Lower leg skin (tissue), 4 donors: Measurements from ENCODE around the gene SHH. TPM values are rescaled to one million over a fixed set of nuclear protein-coding genes. Genes with fewer than 3 reads are reported as not detected.

Experiments used
- DNase-seq, 2 donors: peaks; one replicate each; pipeline ENCODE4 v3.0.0-alpha.2; 2019; ENCODE audit warnings: low spot score in 2 of 2
- H3K4me3 ChIP-seq: fragments of 200-600 bp; sonication (generic); 2 replicates; pipeline ENCODE4 v1.5.1; 2017; ENCODE audit warnings: mild to moderate bottlenecking, low read depth; ENCODE audit not compliant: poor library complexity, severe bottlenecking
- CTCF ChIP-seq, 3 donors: fragments of 450-650 bp; IDR thresholded peaks; one replicate each; pipeline ENCODE4 v1.5.1; 2016; ENCODE audit warnings: antibody characterized with exemption in 3 of 3, mild to moderate bottlenecking in 3 of 3, moderate library complexity in 2 of 3
- POLR2A ChIP-seq, 2 donors: fragments of 450-650 bp; IDR thresholded peaks; one replicate each; pipeline ENCODE4 v1.6.1; 2016 to 2017; ENCODE audit warnings: antibody characterized with exemption in 2 of 2, mild to moderate bottlenecking in 1 of 2, moderate library complexity in 1 of 2
- WGBS, 2 donors: methylation state at CpG; one replicate each; pipeline ENCODE4 v1.1.5; 2018; 5-methylcytosine and 5-hydroxymethylcytosine counted together
- intact Hi-C: fragments of 100-400 bp; cut with DNase I; formaldehyde crosslinking; loops from one replicate; pipeline ENCODE4 v1.15.0; 2023; ENCODE audit warnings: low total_unique reads
- total RNA-seq, 4 donors: library from RNA; depleted of rRNA; stranded (reverse); fragments of >200 nt; gene quantifications; one replicate each; pipeline ENCODE4 v1.1.0, GENCODE V29; 2016

SHH gene
- total RNA-seq, 4 donors from 2014 or later, result not detected

- DNase-seq, result no peak
- intact Hi-C loops, result loop anchor here (10.0 kb wide), 1 partner anchor 1032 kb away; no protein-coding TSS in a partner anchor
- H3K4me3 ChIP-seq, result no peak overlapping the region
- 88 to 89% methylated on average over 11 of the region's 11 CpGs for WGBS, 2 donors
- TF ChIP-seq CTCF (IDR thresholded peaks at IDR 0.05) (no peak), POLR2A (IDR thresholded peaks at IDR 0.05) (no peak)
Observed at GRCh38 chr7:155792999-155793560, 19.2 kb downstream of the SHH start.

GRCh38 chr7:155792315-155792960 is 19.8 kb downstream of the SHH start:
- WGBS, 2 donors, result 85% methylated on average over 13 to 14 of the region's 14 CpGs
- intact Hi-C loops, result loop anchor here (10.0 kb wide), 1 partner anchor 1032 kb away; no protein-coding TSS in a partner anchor
- no peak overlapping the region for H3K4me3 ChIP-seq
- no peak for TF ChIP-seq CTCF (IDR thresholded peaks at IDR 0.05)
- TF ChIP-seq POLR2A (IDR thresholded peaks at IDR 0.05), result no peak
- DNase-seq, result no peak

- DNase-seq, result no peak
- intact Hi-C loops, result loop anchor here (10.0 kb wide), 1 partner anchor 1033 kb away; no protein-coding TSS in a partner anchor
- no peak for TF ChIP-seq POLR2A (IDR thresholded peaks at IDR 0.05)
- no peak for TF ChIP-seq CTCF (IDR thresholded peaks at IDR 0.05)
- WGBS, 2 donors, result 73 to 75% methylated on average over 6 of the region's 7 CpGs
- H3K4me3 ChIP-seq, result no peak overlapping the region
Observed at GRCh38 chr7:155791836-155792235, 20.4 kb downstream of the SHH start.

DNA sequence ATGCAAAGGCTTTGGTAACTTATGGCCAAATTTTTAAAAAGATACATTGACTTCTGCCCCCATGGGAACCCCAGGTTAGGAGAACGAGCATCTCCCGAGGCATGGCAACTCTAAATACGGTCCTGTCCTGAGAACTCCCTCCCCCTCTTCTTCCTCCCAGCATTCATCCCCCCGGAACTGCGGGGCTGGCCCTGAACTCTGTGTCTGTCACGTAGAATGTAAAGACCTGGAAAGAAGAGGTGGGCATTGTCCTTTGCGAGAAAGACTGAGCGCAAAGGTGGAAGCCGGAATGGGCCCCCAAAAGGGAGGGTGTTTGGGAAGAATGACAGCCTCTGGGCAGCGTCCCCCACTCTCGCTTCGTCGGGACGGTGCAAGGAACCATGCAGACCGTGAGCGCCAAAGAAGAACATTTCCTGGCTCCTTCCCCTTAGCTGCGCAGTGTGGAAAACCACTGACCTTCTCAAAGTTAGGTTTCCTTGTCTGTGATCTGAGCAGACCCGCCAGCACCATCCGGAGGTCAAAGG is 21.0 kb downstream of the SHH start:
- no peak for TF ChIP-seq CTCF (IDR thresholded peaks at IDR 0.05)
- no peak for TF ChIP-seq POLR2A (IDR thresholded peaks at IDR 0.05)
- no peak for DNase-seq
- intact Hi-C loops, result loop anchor here (10.0 kb wide), 1 partner anchor 1034 kb away; no protein-coding TSS in a partner anchor
- H3K4me3 ChIP-seq, result no peak overlapping the region
- 85% methylated on average over 19 of the region's 19 CpGs for WGBS, 2 donors

DNA sequence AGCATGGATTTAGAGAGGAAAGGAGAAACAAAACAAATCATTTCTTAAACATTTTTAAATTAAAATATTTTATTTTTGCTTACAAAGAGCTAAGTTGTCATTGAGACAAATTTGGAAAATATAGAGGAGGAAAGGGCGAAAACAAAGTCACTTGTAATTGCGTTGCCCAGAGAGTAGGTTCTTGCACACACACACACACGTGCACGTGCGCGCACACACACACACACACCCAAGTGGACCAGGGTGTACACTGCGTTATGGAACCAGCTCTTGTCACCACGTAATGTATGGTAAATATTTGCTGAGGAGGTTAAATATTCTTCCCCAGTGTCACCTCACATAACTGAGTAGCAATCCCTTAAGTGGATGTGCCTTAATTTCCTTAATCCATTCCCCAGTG is 21.6 kb downstream of the SHH start:
- TF ChIP-seq POLR2A (IDR thresholded peaks at IDR 0.05) (no peak), CTCF (IDR thresholded peaks at IDR 0.05) (no peak)
- 54 to 70% methylated on average over 8 of the region's 8 CpGs for WGBS, 2 donors
- intact Hi-C loops, result loop anchor here (10.0 kb wide), 1 partner anchor 1034 kb away; no protein-coding TSS in a partner anchor
- DNase-seq, result no peak
- H3K4me3 ChIP-seq, result no peak overlapping the region
